Mucosa of gallbladder (tissue), 1 donor: ENCODE results near the gene CCT6B. TPM values are rescaled to one million over a fixed set of nuclear protein-coding genes. Genes with fewer than 3 reads are reported as not detected.

Experiments used
- DNase-seq: peaks from one replicate; pipeline ENCODE4 v3.0.0-alpha.2; 2020; ENCODE audit warnings: low spot score
- total RNA-seq: library from RNA; stranded (reverse); gene quantifications from one replicate; pipeline ENCODE4 v1.2.1, GENCODE V29; 2021
- donor health status: DM: no; HTN: no; CAD: no.

Gene CCT6B
- total RNA-seq, 1 donor from 2014 or later = 1.2 TPM

DNA sequence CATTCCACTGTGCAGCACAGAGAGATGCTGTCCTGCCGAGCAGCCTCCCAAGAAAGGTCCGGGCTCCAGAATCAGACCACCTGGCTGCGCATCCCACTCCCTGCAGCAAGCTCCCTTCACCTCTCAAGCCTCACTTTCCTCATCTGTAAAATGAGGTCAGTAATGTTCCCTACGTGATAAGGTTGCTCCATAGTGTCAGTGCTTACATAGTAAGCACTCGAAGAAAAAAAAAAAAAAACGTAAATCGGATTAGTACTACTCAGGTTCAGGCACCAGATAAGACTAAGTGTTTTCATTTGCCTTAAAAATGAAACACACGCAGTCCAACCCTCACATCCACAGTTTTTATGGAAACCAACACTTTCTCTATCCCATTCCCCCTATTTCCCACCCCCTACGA lies 76.7 kb downstream of the CCT6B start:
- DNase-seq = no peak

DNA sequence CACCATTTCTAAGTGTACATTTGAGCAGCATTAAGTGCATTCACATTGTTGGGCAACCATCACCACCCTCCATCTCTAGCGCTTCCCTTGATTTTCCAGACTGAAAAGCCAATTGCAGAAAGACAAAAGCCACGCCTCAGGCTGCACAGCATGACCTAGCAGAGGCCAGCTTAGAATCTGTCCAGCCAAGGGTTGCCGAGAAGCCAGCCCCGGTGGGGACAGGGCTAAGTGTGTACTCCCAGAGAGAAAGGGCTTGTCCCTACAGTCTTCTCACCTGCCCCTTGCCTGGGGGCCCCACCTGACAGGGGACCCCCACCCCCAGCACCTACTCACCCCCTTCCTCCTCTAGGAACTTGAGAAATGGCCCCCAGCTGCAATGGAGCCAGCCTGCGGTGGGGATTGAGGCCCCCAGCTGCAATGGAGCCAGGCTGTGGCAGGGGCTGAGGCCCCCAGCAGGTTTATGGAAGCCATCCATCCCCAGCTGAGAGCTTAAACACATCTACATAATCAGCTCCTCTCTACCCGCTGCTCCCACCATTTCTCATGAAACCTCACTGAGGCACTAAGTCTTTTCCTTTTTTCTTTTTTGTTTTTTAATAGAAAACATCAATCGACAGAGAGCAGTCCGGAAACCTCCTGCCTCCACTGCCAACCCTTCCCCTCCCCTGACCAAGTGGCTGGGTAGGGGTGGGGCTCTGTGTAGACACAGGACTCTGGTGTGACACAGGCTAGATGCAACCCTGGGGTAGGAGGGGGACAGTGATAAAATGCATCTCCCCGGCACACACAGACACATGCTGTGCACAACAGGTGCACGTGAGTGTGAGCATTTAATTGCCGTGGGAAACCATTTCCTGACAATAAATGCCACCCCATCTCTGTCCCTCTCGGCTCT lies 77.9 kb downstream of the CCT6B start:
- no peak for DNase-seq

DNA sequence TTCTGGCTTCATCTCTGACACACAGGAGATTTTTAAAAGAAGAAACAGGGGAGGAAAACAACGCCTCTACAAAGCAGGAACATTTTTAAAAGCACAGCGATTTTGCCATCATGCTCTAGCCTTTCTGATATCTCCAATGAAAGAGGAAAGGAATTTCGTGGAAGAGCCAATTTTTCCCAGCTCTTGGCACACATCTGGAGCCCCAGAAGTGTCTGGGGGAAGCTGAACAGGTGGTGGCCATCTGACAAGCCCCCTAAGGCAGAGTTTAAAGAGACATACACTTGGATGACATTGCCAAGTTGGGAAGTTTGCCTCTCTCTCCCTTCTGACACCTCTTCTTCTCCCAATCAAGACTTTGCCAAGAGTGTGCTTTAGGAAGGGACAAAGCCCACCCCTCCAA lies 82.1 kb downstream of the CCT6B start:
- no peak for DNase-seq

Other genes starting within 250 kb of the CCT6B start
- 12.0 TPM for gene ZNF830, start 80 bp upstream of the CCT6B start, total RNA-seq
- 39.1 TPM for gene LIG3, start 19.1 kb upstream of the CCT6B start, total RNA-seq
- 45.4 TPM for gene RFFL, start 102.2 kb upstream of the CCT6B start, total RNA-seq
- gene RAD51D, start 158.4 kb upstream of the CCT6B start, total RNA-seq = 9.5 TPM
- not detected for gene FNDC8, start 160.2 kb upstream of the CCT6B start, total RNA-seq
- gene NLE1, start 180.8 kb upstream of the CCT6B start, total RNA-seq = 7.1 TPM
- gene UNC45B, start 186.4 kb upstream of the CCT6B start, total RNA-seq = 0.12 TPM
- not detected for gene SLC35G3, start 232.9 kb upstream of the CCT6B start, total RNA-seq